Pancreas (tissue), 10 donors: ENCODE results near the gene APOC4. TPM values are rescaled to one million over a fixed set of nuclear protein-coding genes. Genes with fewer than 3 reads are reported as not detected.

ENCODE experiments used
- ATAC-seq, 4 donors: fragments of 200-7000 bp; cut with Tn5 transposase; one replicate each; pipeline versions ENCODE4 v1.8.0 to v1.9.1; 2020; ENCODE audit warnings: mild to moderate bottlenecking in 4 of 4, moderate library complexity in 4 of 4
- DNase-seq, 6 donors: peaks; one replicate each; pipeline ENCODE4 v3.0.0-alpha.2; 2020
- FAIRE-seq: peaks from 2 replicates; lab custom pipeline; 2012; peaks lifted over from hg19 to GRCh38; lab: Jason Lieb, UNC
- H3K27ac ChIP-seq, 4 donors: fragments of 200-600 bp; sonication (generic); 1 replicate in 3 of 4; 2 replicates in 1 of 4; pipeline versions ENCODE4 v1.5.0 to v1.8.0; 2020
- H3K27me3 ChIP-seq, 4 donors: fragments of 200-600 bp; one replicate each; pipeline ENCODE4 v1.8.0; 2021
- H3K36me3 ChIP-seq, 3 donors: fragments of 200-600 bp; sonication (generic) in 1 of 3; one replicate each; pipeline versions ENCODE4 v1.5.0 to v1.8.0; 2020 to 2021
- H3K4me1 ChIP-seq, 3 donors: fragments of 200-600 bp; one replicate each; pipeline ENCODE4 v1.8.0; 2021
- H3K4me3 ChIP-seq, 4 donors: fragments of 200-600 bp; sonication (generic) in 2 of 4; one replicate each; pipeline versions ENCODE4 v1.5.0 to v1.8.0; 2020 to 2021
- H3K9me3 ChIP-seq, 4 donors: fragments of 200-600 bp; one replicate each; pipeline ENCODE4 v1.8.0; 2021
- CTCF ChIP-seq, 4 donors: fragments of 200-600 bp; sonication (generic) in 3 of 4; IDR thresholded peaks; one replicate each; pipeline versions ENCODE4 v1.5.0 to v1.8.0; 2021; ENCODE audit warnings: antibody characterized with exemption in 4 of 4
- whole genome bisulfite sequencing, 2 donors: extraction: QIAGEN DNeasy Blood & Tissue Kit; methylation state at CpG; one replicate each; pipeline ENCODE4 v1.1.7; 2013; 5-methylcytosine and 5-hydroxymethylcytosine counted together
- intact Hi-C, 3 donors: fragments of 100-400 bp; cut with DNase I; formaldehyde crosslinking; loops; one replicate each; pipeline versions ENCODE4 v1.11.1 to v1.14.2; 2022
- polyA plus RNA-seq, 2 donors: library from polyadenylated mRNA; stranded (reverse); fragments of 200-250 nt; gene quantifications; one replicate each; pipeline ENCODE4 v1.2.3, GENCODE V29; 2013
- total RNA-seq, 6 donors: library from RNA; stranded (reverse); fragmentation: NEBNext Ultra II Directional in 4 of 6; extraction: Animal tissue kit (Norgen Biotek cat#: 25700) in 4 of 6; gene quantifications; one replicate each; pipeline versions ENCODE4 v1.2.1 to v1.2.4, GENCODE V29; 2021 to 2023
- donor health status: healthy with polysubstance abuse.
- donor health status: DM: no; HTN: no; CAD: no; lungs with moderate emphysema.
- donor health status: DM: no; HTN: no; CAD: no.
- donor health status: control.
- donor health status: control.
- donor health status: Bipolar disorder and iron deficiency.
- donor health status: DM: yes; HTN: yes; CAD: no.
- donor health status: DM: no; HTN: no; CAD: no.
- donor health status: DM: no; HTN: no; CAD: no.
- donor health status: DM: yes; HTN: yes; CAD: no.

APOC4 gene
- total and polyA plus RNA-seq, 8 donors, result 0.47 TPM; not detected in 7

GRCh38 chr19:44954649-44955504 is 12.8 kb downstream of the APOC4 start, which contains the start of gene CLPTM1:
TSS of gene CLPTM1 (plus strand) at chr19:44955380. CDS start at chr19:44955396, 16 bp downstream.
- TF ChIP-seq CTCF (IDR thresholded peaks at IDR 0.05), result no peak
- 1% methylated on average over 49 to 65 of the region's 65 CpGs for WGBS, 2 donors
- intact Hi-C loops, result loop anchor here in 1 of 3 donors (5.0 kb wide), 1 partner anchor 53 kb away; no protein-coding TSS in a partner anchor
- Histone ChIP-seq H3K4me1 (peaks cover 9 to 20% (median 17%) of the 10 kb centered on the region in 3 donors), H3K27me3 (no peaks in the 10 kb centered on the region), H3K9me3 (no peaks in the 10 kb centered on the region), H3K27ac (peak within 1 kb of the TSS; percentile 53 to 96 (median 74)), H3K36me3 (no peaks in the 10 kb centered on the region), H3K4me3 (peak within 1 kb of the TSS; percentile 91 to 99 (median 96))
- peak; percentile 92 to 97 (median 96) for ATAC-seq
- no peak for FAIRE-seq
- DNase-seq, result peak; percentile 96 to 99 (median 98)

GRCh38 chr19:44955505-44956439 is 13.7 kb downstream of the APOC4 start:
- intact Hi-C loops, result no loop called here
- H3K4me3 ChIP-seq, result peak overlapping the region; percentile 91 to 99 (median 96)
- ATAC-seq (peak; percentile 7 to 30 (median 12)), DNase-seq (no peak), FAIRE-seq (no peak)
- no peaks in the 10 kb centered on the region for H3K9me3 ChIP-seq
- no peaks in the 10 kb centered on the region for H3K36me3 ChIP-seq
- no peak for TF ChIP-seq CTCF (IDR thresholded peaks at IDR 0.05)
- H3K4me1 ChIP-seq, result peaks cover 8 to 20% (median 17%) of the 10 kb centered on the region in 3 donors
- no peak overlapping the region for H3K27ac ChIP-seq
- WGBS, 2 donors, result 1% methylated on average over 25 to 40 of the region's 40 CpGs
- no peaks in the 10 kb centered on the region for H3K27me3 ChIP-seq

- no peaks in the 10 kb centered on the region for H3K27me3 ChIP-seq
- no peaks in the 10 kb centered on the region for H3K9me3 ChIP-seq
- no peak for DNase-seq
- WGBS, 2 donors, result 71 to 72% methylated on average over 7 of the region's 7 CpGs
- intact Hi-C loops, result no loop called here
- H3K27ac ChIP-seq, result no peak overlapping the region
- no peak for ATAC-seq
- FAIRE-seq, result no peak
- no peak overlapping the region for H3K4me3 ChIP-seq
- no peaks in the 10 kb centered on the region for H3K36me3 ChIP-seq
- TF ChIP-seq CTCF (IDR thresholded peaks at IDR 0.05), result no peak
- H3K4me1 ChIP-seq, result peaks cover 0 to 20% (median 13%) of the 10 kb centered on the region in 3 donors
Measured at GRCh38 chr19:44957526-44957925, 15.5 kb downstream of the APOC4 start.

- no peak for TF ChIP-seq CTCF (IDR thresholded peaks at IDR 0.05)
- no peak overlapping the region for H3K4me3 ChIP-seq
- no peaks in the 10 kb centered on the region for H3K9me3 ChIP-seq
- H3K36me3 ChIP-seq, result no peaks in the 10 kb centered on the region
- intact Hi-C loops, result no loop called here
- H3K27ac ChIP-seq, result no peak overlapping the region
- ATAC-seq (no peak), DNase-seq (no peak), FAIRE-seq (no peak)
- H3K4me1 ChIP-seq, result peaks cover 0 to 20% (median 13%) of the 10 kb centered on the region in 3 donors
- WGBS, 2 donors, result 79 to 85% methylated on average over 6 to 9 of the region's 9 CpGs
- no peaks in the 10 kb centered on the region for H3K27me3 ChIP-seq
Measured at GRCh38 chr19:44958090-44958489, 16.1 kb downstream of the APOC4 start.
